Urinary bladder (tissue), 4 donors: ENCODE measurements around the gene MED26. TPM values are rescaled to one million over a fixed set of nuclear protein-coding genes. Genes with fewer than 3 reads are reported as not detected.
A peak's percentile ranks its signal among the peaks of the same experiment; 100 is the strongest.

Source experiments
- DNase-seq: peaks from one replicate; pipeline ENCODE4 v3.0.0-alpha.2; 2015; ENCODE audit errors: extremely low spot score
- H3K27ac ChIP-seq: one replicate; pipeline ENCODE4 v1.5.1; 2013; ENCODE audit warnings: low read depth, mild to moderate bottlenecking, moderate library complexity
- H3K36me3 ChIP-seq: one replicate; pipeline ENCODE4 v1.6.1; 2013; ENCODE audit warnings: mild to moderate bottlenecking, moderate library complexity; ENCODE audit not compliant: insufficient read depth
- H3K4me1 ChIP-seq: one replicate; pipeline ENCODE4 v1.6.1; 2013; ENCODE audit warnings: mild to moderate bottlenecking, moderate library complexity; ENCODE audit not compliant: insufficient read depth
- H3K4me3 ChIP-seq: one replicate; pipeline ENCODE4 v1.5.1; 2013; ENCODE audit warnings: low read depth, low read length
- WGBS: extraction: QIAGEN DNeasy Blood & Tissue Kit; methylation state at CpG from one replicate; pipeline ENCODE4 v1.1.7; 2013; 5-methylcytosine and 5-hydroxymethylcytosine counted together
- polyA plus RNA-seq: library from polyadenylated mRNA; stranded (reverse); fragments of 200-250 nt; gene quantifications from one replicate; pipeline ENCODE4 v1.2.3, GENCODE V29; 2013
- total RNA-seq: library from RNA; depleted of rRNA; stranded (reverse); fragments of >200 nt; gene quantifications from one replicate; pipeline ENCODE4 v1.2.3, GENCODE V29; 2014
- donor health status: healthy with polysubstance abuse.
- donor health status: healthy.

Gene MED26
- total and polyA plus RNA-seq, 2 donors, result 3.5 to 7.6 TPM

DNA sequence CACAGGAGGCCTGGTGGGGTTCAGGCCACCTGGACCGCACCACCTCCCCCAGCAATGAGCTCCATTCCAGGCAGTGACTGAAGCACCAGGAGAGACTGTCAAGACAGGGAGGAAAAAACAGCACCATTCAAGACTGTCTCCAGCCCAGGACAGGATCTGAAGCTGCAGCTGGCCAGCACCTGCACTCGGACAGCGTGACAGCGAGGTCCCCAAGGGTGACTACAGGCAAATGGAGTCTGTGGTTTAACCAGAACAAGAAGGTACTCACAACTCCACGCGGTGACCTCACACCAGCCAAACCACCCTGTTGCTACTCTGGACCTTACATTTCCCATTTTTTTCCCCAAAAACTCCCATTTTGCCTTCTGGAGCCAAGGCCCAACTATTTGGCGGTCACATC is 9.8 kb downstream of the MED26 start:
- H3K36me3 ChIP-seq, result no peaks in the 10 kb centered on the region
- no peak overlapping the region for H3K4me3 ChIP-seq
- H3K4me1 ChIP-seq, result no peaks in the 10 kb centered on the region
- no peak overlapping the region for H3K27ac ChIP-seq
- 96% methylated on average over 7 of the region's 7 CpGs for WGBS
- DNase-seq, result no peak

DNA sequence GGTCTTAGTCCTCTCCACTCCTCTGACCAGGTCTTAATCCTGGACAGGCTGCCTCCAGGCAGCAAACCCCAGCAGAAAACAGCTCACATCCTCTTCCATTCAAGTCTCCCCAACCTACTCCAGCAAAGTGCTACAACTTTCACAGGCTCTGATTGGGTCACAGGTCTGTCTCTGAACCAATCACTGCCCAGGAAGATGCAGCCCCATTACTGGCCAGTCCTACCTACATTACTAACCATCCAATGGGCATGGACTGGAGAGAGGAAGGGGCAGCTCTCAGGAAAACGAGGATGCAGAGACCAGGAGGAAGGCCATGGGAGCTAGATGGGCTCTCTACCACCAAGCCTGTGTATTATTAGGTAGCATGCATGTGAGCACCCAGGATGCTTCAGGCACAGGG is 12.2 kb downstream of the MED26 start:
- no peaks in the 10 kb centered on the region for H3K4me1 ChIP-seq
- H3K4me3 ChIP-seq, result no peak overlapping the region
- DNase-seq, result no peak
- H3K36me3 ChIP-seq, result no peaks in the 10 kb centered on the region
- no peak overlapping the region for H3K27ac ChIP-seq
- WGBS, result 33% methylated on average over 1 of the region's 1 CpG

DNA sequence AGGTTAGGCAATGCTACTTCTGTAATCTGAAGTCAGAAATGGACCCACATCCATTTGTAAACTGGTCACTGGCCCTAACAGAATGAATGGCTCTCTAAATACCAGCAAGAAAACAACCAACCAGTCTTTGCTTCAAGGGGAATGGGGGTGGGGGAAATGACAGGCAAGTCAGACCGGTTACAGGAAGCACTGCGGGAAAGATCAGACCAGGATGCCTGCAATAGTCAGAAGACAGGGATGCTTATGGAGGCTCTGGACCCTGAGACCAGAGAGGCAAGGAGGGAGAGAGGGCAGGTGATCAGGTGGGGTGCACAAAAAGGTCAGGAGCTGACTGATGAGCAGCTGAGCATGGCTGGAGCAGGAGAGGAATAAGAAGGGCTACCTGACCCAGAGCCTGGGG is 13.1 kb downstream of the MED26 start:
- DNase-seq, result no peak
- no peak overlapping the region for H3K4me3 ChIP-seq
- H3K36me3 ChIP-seq, result no peaks in the 10 kb centered on the region
- H3K27ac ChIP-seq, result no peak overlapping the region
- no peaks in the 10 kb centered on the region for H3K4me1 ChIP-seq
- WGBS, result 42% methylated on average over 2 of the region's 2 CpGs

DNA sequence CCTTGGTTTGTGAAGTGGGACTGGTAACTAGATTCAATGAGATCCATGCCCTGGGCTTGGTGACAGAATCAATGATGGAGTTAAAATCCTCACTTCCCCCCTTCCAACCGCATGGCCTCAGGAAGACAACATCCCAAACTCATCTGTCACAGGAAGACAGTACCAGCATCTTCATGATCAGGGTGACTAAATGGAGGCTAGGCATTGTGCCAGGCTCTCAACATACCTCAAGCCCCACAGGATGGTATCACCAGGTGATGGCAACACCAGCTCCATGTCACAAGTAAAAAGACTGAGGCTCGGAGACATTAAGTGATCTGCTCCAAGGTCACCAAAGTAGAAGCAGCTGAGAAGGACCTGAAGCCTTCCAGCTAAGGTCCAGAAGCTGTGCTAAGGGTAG is 14.2 kb downstream of the MED26 start:
- DNase-seq, result no peak
- H3K4me1 ChIP-seq, result no peaks in the 10 kb centered on the region
- H3K36me3 ChIP-seq, result no peaks in the 10 kb centered on the region
- H3K4me3 ChIP-seq, result no peak overlapping the region
- WGBS, result 89% methylated on average over 2 of the region's 2 CpGs
- no peak overlapping the region for H3K27ac ChIP-seq

DNA sequence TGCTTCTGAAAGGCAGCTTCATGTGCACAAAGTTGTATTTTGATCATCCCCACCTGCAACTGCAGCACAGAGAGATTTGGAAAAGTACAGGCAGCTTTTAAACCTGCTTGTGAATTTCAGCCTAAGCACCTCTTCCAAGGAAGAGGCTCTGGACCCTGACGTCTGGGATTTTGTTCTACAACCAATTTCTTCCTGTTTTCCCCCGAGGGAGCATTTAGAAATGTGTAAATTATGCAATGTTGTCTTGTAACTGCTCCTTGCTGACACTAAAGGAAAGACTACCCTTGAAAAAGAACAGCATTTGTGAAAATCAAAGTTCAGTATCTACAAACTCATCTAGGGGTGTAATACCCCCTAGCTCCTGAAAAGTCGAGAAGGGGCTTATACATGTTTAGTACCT is 15.4 kb downstream of the MED26 start:
- no peak overlapping the region for H3K4me3 ChIP-seq
- no peaks in the 10 kb centered on the region for H3K36me3 ChIP-seq
- H3K4me1 ChIP-seq, result no peaks in the 10 kb centered on the region
- WGBS, result 62% methylated on average over 3 of the region's 3 CpGs
- H3K27ac ChIP-seq, result no peak overlapping the region
- DNase-seq, result no peak

DNA sequence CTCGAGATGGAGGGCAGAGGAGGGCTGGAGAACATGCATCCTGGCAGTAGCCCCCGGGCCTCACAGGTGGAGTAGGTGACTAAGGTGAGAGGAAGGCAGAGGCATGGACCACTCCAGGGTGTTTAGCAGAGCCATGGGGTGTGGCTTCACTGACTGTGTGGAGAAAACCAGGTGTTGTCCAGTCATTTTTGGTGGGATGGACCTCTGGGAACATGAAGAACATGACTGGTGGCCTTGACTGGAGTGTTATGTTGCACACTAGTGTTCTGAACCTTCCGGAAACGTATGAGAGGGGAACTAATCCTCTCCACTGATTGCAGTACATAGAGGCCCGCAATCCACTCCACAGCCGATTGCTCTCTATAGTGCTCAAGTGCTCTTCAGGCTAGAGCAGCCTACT is 16.9 kb downstream of the MED26 start:
- Histone ChIP-seq H3K4me1 (no peaks in the 10 kb centered on the region), H3K36me3 (no peaks in the 10 kb centered on the region), H3K4me3 (no peak overlapping the region), H3K27ac (no peak overlapping the region)
- 95% methylated on average over 6 of the region's 6 CpGs for WGBS
- no peak for DNase-seq

DNA sequence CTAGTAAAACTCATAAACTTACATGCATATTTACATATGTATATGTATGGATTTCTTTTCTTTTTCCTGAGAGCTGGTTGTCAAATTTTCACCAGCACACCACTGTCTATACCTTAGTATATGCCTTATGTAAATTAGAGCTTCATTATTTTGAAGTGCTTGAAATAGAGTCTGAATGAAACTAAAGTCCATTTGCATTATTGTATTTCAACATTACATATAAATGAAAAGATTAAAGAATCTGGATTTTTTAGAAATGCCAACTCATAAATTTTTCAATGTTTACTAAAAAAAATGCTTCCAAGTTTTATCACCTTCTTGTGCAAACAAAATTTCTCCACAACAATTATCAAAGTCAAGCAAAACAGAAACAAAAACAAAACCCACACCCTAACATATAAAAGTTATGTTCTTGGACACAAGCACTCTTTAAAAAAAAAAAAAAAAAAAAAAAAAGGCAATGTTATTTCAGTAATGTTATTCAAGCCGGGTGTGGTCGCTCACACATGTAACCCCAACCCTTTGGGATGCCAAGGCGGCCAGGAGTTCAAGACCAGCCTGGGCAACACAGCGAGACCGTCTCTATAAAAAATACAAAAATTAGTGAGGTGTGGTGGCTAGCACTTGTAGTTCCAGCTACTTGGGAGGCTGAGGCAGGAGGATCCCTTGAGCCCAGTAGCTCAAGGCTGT is 18.3 kb downstream of the MED26 start:
- no peak overlapping the region for H3K4me3 ChIP-seq
- H3K27ac ChIP-seq, result no peak overlapping the region
- no peak for DNase-seq
- H3K36me3 ChIP-seq, result no peaks in the 10 kb centered on the region
- 72% methylated on average over 5 of the region's 5 CpGs for WGBS
- H3K4me1 ChIP-seq, result no peaks in the 10 kb centered on the region

DNA sequence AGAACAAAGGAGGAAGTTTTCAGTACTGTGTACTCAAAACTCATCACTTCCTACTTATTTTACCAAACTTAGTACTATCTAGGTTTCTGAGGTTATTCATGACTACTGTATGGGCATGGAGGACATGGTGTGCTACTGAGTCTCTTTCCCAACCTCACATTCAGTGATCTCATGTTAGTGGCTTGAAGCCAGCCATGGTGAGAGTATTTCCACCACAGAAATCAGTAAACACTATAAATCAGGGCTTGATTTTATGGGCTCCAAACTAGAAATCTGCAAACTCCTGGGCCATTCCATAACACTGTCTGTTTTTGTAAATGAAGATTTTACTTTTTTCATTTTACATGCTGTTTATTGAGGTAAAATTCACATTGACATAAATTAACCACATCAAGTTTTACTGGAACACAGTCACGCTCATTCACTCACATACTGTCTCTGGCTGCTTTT is 19.7 kb downstream of the MED26 start:
- Histone ChIP-seq H3K36me3 (no peaks in the 10 kb centered on the region), H3K4me3 (no peak overlapping the region), H3K27ac (no peak overlapping the region), H3K4me1 (no peaks in the 10 kb centered on the region)
- 22% methylated on average over 1 of the region's 1 CpG for WGBS
- DNase-seq, result no peak

DNA sequence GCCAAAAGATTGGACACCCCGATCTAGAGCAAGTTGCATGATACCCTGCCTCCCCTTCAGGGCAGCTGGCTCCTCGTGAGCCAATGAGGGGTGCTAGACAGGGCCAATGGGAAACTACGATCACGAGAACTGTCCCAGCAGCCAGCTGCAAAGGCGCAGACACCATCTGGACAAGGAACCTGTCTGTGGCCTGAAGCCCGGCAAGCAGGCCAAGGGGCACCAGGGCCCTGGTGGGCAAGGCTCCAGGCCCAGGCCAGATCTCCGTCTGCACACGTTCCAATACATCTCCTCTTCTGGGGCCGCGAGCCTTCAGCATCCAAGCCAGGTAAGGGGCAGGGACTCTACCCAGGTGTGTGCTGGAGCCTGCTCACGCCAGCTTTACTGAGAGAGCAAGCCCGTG is 20.2 kb downstream of the MED26 start:
- no peak for DNase-seq
- Histone ChIP-seq H3K27ac (peak overlapping the region; percentile 73), H3K4me1 (no peaks in the 10 kb centered on the region), H3K4me3 (no peak overlapping the region), H3K36me3 (no peaks in the 10 kb centered on the region)
- WGBS, result 79% methylated on average over 12 of the region's 12 CpGs

DNA sequence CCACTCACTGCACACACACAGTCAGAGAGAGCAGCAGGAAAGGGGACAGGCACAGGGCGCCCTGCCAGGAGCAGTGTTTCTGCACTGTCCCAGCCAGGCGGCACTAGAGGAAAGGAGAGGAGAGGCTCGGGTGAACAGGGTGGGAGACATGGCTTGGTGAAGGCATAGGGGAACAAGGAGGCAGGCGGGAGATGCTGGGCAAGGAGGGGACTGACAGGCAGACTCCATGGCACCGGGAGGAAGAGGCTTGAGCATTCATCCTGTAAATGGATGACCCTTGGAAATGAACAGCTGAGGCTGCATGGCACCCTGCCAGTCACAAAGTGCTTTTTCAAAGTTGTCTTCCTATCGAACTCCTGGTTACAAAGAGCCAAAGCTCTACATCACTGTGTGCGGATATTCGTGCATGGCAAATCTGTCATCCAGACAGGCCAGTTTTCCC is 22.4 kb downstream of the MED26 start:
- DNase-seq, result no peak
- Histone ChIP-seq H3K4me1 (no peaks in the 10 kb centered on the region), H3K4me3 (no peak overlapping the region), H3K36me3 (no peaks in the 10 kb centered on the region), H3K27ac (no peak overlapping the region)
- WGBS, result 62% methylated on average over 8 of the region's 8 CpGs

DNA sequence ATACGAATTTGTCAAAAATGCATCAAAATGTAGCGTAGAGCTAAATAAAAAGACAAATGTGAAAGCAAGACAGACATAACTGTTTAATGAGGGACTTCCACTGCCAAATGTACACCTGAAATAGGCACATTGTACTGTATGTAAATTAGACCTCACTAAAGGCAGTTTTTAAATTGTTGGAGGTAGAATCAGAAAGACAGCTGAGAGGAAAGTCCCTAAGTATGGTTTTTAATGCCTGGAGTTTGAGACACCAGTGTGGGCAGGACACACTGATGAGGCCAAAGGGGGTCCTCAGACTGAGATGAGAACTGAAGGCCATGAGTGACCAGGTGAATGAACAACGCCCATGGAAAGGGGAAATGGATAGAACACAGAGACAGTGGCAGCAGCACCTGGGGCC is 22.9 kb downstream of the MED26 start:
- 93% methylated on average over 3 of the region's 3 CpGs for whole genome bisulfite sequencing
- DNase-seq, result no peak
- no peaks in the 10 kb centered on the region for H3K36me3 ChIP-seq
- H3K4me1 ChIP-seq, result no peaks in the 10 kb centered on the region
- no peak overlapping the region for H3K4me3 ChIP-seq
- no peak overlapping the region for H3K27ac ChIP-seq

DNA sequence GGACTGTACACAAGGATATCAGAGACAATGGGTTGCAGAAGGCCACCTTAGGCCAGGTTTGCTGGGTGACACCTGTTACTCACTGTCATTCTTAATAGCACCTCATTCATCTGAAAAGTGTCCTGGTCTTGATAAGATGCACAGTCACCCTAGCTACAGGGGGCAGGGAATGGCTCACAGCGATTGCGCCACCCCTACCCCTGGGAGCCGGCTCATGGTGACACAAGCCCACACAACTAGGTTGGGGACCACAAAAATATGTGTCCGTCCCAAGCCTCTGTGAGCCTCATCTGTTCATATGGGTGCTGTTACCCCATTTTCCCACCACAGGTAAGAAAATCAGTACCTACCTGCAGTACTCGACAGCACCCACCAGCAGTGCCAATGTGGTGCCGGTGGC is 23.4 kb downstream of the MED26 start:
- no peak for DNase-seq
- no peak overlapping the region for H3K4me3 ChIP-seq
- no peak overlapping the region for H3K27ac ChIP-seq
- H3K36me3 ChIP-seq, result no peaks in the 10 kb centered on the region
- no peaks in the 10 kb centered on the region for H3K4me1 ChIP-seq
- 96% methylated on average over 6 of the region's 6 CpGs for WGBS

DNA sequence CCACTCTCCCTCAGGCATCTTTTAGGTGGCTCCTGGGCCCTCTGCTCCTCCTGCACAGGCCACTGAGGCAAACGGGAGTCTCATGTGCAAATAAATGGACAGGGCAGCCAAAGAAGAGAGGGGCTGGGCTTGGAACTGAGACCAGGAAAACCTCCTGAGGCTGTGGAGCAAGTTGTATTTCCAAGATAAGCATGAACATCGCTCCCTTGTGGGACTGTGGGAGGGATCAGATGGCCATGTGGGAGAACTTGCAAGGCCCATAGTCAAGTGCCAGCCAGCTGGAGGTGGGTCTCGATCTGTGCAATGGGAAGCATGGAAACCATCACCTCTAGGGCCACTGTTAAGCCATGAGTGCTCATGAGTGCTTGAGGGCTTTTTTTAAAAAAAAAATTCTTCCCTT is 24.9 kb downstream of the MED26 start:
- no peak for DNase-seq
- no peak overlapping the region for H3K4me3 ChIP-seq
- H3K36me3 ChIP-seq, result no peaks in the 10 kb centered on the region
- H3K4me1 ChIP-seq, result no peaks in the 10 kb centered on the region
- WGBS, result 72% methylated on average over 3 of the region's 3 CpGs
- no peak overlapping the region for H3K27ac ChIP-seq

DNA sequence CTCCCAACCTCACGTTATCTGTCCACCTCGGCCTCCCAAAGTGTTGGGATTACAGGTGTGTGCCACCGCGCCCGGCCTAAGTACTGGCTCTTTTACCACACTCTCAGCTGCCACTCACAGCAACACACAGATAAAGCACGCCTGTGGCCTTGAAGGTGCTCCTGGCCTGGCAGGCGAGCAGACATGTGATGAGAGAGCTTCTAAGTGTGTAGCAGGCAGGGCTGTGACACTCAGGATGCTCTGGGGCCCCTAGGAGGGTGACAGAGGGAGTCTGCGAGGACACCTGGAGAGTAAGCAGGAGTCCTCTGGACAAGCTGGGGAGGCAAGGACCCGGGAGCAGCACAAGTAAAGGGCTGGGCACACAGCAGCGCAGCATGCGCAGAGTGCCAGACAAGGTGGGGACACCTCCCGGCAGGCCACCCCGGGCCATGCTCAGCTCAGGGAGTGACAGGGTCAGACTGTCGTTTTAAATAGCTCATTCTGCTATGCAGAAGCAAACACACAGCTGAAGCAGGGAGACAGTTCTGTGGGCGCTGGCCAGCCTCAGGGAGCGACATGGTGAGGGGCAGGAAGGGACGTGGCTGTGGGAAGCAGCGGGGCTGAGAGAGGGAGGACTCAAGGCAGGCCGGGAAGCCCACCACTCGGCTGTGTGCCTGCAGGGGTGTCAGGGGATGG is 26.5 kb downstream of the MED26 start:
- Histone ChIP-seq H3K4me1 (no peaks in the 10 kb centered on the region), H3K4me3 (no peak overlapping the region), H3K27ac (no peak overlapping the region), H3K36me3 (no peaks in the 10 kb centered on the region)
- WGBS, result 94% methylated on average over 20 of the region's 20 CpGs
- no peak for DNase-seq
